Muscle of back (tissue), 11 donors: ENCODE data around the gene ABCA6. TPM values are rescaled to one million over a fixed set of nuclear protein-coding genes. Genes with fewer than 3 reads are reported as not detected.
A peak's percentile ranks its signal among the peaks of the same experiment; 100 is the strongest.

Source experiments
- DNase-seq, 3 donors: peaks; one replicate each; pipeline versions ENCODE4 v3.0.0 to v3.0.0-alpha.2; 2013
- polyA plus RNA-seq, 10 donors: library from polyadenylated mRNA; unstranded; fragments of 120-200 nt; gene quantifications; one replicate each; pipeline ENCODE4 v1.2.1, GENCODE V29; 2013; ENCODE audit not compliant: insufficient read length in 10 of 10

The ABCA6 gene
- polyA plus RNA-seq, 10 donors: 8.3 to 16.5 (median 10.2) TPM

DNA sequence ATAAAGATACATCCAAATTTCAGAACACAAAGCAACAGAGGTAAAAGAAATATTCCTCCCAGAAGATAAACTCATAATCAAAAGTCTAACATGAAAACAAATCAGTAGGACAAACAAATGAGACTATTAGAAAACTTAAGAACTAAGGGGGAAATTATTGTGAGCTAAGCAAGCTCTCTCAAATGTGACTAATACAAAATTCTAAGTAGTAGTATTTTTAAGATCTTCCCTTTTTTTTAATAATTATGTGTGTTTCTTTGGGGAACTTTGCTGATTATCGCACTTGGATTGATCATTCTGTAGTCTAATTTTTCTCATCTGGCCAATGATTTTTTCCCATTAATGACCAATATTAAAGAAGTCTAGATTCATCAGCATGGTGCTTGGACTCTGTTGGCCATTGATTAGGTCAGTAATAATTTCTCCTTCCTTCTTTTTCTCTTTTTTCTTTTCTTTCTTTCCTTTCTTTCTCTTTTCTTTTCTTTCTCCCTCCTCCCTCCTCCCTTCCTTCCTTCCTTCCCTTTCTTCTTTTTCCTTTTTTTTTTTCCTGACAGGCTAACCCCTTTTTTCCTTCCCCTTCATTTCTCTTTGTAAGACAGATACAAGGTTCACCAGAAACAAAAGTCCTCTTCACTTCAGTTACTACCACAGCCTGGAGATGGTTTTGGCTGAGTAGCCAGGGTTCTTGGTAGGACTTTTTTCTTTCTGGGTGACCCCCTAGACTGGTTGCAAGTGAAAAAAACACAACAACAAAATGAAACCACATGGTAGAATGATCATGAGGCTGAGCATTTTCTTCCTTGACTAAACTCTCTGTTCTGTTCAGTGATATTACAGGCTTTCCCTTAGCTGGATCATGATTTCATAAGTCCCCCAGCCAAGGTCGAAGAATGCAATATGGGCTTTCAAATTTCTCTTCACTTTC, 2.9 kb upstream of the ABCA6 start:
- DNase-seq: peak in 1 of 3 donors; percentile 4

DNA sequence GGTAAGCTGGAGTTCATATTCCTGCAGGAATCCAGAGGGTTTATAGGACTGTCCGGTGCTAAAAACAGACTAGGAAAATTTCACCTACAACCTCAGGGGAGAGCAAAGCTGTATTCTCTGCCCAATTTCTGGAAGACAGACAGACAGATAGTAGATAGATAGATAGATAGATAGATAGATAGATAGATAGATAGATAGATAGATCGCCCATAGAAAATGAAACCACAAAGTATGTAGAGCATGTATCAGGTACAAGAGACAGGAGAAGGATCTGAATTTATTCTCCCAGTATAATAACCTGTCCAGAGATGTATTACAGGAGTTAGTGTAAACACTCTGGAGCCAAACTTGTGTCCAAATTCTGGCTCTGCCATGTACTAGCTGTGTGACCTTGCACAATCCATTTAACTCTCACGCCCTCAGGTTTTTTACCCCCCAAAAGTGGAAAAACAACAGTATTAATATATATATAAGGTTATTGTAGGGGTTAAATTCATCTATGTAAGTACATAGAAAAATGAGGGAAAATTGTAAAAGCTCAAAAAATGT, 2.1 kb upstream of the ABCA6 start:
- peak in 1 of 3 donors; percentile 9 for DNase-seq

DNA sequence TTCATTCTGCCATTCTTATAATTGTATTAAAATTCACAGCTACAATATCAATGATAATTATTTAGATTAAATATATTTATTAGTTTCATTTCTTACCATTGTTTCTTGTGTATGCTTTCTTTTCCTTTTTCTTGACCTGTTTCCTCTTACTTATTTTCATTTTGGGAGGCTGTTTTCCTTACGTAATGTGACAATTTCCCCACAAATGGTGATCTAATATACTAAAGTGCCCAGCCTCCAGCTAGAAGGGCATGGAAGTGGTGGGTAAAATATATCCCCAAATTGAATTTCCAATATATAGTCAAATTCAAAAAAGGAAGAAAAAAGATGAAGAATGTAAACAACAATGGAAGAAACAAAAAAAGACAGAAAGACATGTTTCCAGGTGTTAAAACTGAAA, 1.5 kb upstream of the ABCA6 start:
- DNase-seq: no peak

DNA sequence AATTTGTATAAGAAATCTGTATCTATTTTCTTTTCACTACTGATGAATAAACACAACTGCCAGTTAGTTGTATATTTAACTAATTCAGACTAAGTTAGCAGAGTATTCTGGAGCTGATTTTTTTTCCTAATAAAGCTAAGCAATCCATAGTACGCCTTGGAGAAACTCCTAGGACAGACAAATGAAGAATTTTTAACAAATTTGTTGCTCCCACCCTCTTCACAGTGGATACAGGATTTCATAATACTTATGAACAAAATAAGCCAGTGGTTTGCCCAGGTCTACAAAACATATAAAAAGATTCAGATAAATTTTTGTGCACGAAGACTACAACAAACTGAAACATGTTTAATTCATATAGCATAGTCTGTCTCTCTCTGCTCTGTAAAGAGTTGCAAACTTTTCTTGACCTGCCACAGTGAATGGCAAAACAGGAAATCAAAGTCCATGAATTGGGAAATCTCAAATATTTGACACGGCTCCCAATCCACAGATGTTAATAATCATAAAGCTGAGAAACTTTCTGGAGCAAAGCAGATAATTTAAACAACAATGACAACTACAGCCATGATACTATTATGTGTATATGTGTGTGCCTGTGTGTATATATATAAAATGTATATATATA, 594 bp upstream of the ABCA6 start:
- peak; percentile 80 to 92 (median 80) for DNase-seq

DNA sequence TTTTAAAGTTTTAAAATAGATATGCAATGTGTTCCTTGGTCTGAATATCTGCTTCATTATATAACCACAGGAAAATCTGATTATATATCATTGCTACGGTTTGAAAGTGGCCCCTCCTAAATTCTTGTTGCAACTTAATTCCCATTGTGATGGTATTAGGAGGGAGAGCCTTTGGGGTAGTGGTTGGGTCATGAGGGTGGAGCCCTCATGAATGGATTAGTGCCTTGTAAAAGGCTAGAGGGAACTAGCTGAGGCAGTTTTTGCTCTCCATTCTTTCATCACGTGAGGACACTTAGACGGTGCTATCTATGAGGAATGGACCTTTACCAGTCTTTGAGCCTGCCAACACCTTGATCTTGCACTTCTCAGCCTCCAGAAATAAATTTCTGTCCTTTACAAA, 7.6 kb downstream of the ABCA6 start:
- no peak for DNase-seq

DNA sequence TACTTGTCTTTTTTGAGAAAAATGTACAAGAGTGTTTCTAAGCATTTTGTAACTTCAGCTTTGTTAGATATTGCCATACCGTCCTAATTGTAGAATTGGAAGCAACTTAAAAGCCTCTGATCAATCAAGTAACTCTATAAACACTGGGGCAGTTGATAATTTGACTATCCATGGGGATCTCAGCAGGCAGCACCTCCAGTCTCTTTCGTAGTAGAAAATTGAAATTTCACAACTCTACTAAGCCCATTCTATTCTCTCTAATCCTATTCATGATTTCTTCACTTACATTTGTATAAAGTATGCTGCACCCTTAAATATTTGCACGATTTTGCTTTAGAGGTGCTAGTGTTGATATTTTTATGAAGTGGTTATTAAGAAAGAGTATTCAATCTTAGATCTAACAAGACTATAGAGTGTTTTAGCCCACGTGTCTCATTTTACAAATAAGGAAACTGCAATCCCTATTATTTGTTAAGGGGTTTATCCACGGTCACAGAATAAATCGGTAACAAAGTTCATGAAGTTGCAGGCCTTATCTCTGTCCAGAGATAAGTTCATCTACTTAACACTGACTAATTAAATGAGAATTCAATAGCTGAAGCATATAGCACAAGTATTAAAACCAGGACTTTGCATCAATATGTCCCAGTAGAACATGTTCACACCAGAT, 10.9 kb downstream of the ABCA6 start:
- DNase-seq: no peak

DNA sequence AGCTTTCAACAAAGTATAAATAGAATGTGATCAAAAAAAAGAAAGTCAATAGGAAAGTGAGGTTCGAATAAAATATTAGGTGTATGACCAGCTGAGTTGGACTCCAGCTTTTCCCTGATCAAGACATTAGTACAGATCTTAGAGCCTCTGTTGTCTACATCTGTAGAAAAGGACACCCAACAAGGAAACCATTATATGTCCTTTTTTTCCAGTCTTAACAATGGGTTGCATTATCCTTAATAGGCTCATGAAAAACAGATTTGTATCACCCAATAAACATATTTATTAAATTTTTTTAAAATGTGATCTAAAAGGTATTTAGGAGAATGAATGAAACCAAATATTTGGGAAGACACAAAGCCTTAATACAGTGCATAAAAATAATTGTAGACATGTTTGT, 18.1 kb downstream of the ABCA6 start:
- DNase-seq: no peak

DNA sequence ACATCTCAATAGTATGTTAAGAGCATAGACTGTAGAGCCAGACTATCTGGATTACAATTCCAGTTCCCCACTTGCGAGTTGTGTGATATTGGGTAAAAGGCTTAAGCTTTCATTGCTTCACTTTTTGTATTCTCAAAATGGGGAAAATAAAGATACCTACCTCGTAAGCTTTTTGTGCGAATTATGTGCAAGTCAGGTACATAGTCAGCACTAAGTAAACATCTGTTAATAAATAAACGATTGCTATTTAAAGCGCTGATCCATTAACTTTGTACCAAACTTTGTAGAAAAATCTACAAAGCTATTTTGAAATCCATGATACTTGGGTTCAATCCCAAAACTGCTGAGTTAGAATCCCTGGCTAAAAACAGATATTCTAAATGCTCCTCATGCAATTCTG, 19.6 kb downstream of the ABCA6 start:
- no peak for DNase-seq

DNA sequence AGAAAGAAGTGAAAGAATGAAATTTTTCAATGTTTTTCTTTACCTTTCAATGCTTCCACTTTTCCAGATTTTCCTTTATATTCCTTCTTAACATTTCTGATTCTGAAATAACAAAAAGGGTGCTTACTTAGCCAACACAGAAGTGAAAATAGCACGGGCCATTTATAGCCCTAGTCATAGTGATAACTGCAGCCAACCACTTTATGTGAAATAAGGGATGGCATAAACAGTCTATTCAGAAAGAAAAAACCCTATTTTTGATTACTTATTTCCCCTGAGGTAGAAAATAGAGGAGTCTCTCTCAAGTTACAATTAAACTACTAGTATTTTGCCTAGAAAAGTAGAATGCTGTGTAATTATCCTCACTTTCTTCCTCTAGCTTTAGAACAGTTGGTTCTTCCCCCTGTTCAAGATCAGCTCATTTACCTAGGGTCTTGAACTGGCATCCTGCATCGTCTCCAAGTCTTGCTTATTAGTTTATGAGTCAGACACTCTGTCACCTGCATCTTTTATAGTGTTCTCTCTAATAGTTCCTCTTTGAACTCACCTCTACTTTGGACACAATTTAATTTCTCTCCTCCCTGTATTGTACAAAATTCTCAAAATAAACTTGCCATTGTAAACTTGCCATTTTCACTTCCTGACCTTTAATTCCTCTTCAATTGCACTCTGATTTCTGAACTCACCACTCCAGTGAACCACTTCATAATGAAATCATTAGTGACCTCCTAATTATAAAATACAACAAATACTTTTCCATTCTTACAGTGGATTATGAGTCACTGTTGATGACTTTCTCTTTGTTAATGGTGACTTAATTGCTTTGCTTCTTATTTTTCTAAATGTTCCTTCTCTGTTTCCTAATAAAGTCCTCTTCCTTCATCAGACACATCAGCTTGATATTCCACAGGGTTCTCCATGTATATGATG, 23.6 kb downstream of the ABCA6 start:
- no peak for DNase-seq

DNA sequence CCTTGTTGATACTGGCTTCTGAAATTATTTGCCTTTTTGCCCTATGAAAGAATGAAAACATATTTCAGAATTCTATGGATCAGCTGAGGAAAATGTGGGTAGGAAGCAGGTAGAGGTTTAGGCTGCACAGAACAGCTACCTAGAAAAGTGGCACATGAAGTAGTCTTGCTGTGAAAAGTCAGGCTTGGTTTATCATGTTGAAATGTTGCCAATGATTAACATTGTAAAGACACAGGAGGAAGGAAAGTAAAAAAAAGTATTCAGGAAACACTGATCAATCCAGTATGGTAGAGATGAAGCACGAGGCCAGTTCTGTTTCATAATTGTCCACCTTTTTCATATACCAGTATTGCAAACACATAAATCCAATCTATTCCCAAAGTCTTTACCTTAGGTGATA, 29.9 kb downstream of the ABCA6 start:
- no peak for DNase-seq

DNA sequence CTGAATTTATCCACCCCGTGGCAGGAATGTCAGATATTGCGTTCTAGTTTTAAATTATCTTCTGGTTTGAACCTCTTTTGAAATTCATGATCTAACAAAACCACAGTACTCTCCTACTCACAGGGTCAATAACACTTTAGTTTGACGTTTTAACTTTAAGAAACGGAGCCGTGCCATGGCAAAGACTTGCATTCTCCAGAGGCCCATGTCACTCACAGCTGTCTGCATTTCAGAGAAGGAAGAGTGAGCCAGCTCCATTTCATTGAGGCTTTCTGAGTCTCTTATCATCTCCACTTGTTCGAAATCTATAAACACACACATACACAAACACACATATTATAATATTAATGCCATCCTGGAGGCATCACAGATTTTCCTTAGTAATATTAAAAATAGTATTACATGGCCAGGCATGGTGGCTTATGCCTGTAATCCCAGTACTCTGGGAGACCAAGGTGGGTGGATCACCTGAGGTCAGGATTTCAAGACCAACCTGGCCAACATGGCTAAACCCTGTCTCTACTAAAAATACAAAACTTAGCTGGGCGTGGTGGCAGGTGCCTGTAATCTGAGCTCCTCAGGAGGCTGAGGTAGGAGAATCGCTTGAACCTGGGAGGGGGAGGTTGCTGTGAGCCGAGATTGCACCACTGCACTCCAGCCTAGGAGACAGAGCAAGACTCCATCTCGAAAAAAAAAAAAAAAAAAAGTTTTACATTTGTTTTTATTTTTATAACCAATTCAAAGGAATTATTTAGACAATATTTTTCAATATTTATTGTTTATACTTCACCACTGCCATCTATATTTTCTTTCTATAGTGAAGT, 35.6 kb downstream of the ABCA6 start:
- no peak for DNase-seq

DNA sequence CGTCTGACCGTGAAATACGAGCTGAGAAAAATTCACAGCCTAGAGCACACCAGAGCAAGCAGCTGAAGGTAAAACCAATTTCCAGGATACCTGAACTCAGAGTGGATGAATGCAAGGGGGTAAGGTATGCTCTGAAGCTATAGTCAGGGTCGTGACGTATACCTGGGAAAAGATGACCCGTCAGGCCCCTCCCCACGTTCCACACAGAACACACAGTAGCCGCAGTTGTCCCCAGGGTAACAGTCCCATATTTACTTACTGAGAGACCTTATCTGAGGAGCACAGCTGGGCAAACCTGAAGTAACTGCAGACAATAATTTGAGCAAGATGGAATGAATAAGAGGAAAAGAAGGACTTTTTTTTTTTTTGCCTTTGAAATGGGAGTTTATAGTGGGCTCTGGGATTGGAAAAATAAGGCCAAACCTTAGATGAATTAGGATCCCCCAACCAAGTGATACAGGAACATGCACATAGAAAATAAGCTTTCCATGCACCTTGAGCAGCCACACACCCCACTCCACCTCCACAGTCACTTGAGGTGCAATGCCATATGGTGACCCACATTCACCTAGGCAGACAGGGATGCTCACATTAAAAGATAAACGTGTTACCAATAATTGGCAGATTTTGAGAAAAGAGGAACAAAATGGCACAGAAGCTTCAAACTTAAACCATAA, 38.0 kb downstream of the ABCA6 start:
- DNase-seq: no peak

DNA sequence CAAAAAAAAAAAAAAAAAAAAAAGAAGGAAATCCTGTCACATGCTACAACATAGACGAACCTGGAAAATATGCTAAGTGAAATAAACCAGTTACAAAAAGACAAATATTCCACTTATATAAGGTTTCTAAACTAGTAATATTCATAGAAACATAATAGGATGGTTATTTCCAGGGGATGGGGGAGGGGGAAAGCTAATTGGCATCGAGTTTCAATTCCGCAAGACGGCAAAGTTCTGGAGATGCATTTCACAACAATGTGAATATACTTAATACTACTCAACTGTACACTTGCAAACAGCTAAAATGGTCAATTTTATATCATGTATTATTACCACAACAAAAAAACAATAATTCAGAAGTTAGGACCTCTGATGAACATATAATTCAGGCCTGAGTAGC, 43.1 kb downstream of the ABCA6 start:
- no peak for DNase-seq

DNA sequence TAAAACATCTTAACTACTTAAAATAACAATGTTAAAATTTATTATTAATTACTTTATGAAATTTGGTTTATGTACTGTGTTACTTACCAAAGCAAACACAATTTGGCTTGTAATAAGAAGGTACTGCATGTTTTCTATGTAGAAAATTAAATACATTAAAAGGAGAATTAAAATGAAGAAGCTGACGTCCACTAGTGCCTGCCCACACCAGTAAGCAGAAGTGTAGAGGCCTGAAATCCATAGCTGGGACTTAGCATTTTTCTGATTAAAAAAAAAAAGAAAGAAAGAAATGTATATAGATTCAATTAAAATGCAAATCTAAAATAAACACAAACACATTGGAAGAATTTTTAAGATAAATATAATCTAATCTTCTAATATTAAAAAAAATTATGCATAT, 45.2 kb downstream of the ABCA6 start:
- DNase-seq: no peak

DNA sequence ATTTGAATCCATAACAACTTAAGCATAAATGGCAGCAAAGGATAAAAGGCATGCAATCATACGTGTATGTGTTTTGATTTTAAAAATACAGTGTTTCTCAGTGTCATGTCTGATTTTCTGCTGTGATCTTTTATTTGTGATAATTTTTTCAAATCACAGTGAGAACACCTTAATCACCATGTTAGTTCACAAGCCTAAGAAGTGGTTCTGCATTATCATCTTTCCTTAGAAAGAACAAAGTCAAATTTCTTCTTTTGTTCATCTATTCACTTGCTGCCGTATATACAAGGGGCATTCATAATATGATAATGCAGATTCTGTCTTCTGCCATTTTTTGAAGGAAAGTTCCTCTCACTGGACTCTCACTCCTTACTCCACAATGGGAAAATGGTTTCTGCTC, 47.7 kb downstream of the ABCA6 start:
- DNase-seq: no peak

DNA sequence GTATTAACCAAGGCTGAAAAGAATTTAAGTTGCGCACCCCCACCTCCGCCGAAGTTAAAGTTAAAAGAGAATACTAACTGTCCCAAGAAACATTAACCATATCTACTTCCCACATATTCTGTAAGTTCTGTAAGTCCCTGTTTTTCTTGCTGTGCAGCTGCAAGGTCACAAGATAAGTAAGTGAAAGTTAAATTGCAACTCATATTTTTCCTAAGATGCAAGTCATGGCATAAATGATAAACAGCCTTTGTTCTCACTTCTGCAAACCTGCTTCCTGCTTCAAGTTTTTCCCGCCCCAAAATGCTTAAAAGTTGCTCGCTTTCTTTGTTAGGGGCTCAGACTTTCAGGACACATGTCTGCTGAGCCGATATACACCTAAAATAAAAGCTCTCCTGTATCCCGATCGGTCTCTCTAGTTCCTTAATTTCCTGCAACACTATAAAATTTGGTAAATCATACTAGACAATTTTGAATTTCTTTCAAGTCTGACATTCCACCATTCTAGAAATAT, 48.4 kb downstream of the ABCA6 start:
- peak in 1 of 3 donors; percentile 51 for DNase-seq

DNA sequence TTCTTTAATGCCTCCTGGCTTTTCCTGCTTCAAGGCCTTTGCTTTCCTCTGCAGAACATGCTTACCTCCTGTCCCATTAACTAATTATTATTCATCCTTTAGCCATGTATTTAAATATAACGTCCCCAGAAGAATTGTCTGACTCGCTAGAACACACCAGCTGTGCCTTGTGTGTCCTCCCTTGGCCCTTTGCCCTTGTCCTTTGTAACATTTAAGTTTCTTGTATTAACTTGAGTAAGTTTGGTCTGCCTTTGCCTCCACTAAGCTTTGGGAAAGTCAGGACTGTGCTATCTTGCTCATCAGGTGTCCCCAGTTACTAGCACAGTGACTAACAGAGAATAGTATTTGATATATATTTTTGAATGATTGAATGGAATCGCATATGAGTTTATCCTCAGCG, 51.3 kb downstream of the ABCA6 start:
- DNase-seq: no peak

DNA sequence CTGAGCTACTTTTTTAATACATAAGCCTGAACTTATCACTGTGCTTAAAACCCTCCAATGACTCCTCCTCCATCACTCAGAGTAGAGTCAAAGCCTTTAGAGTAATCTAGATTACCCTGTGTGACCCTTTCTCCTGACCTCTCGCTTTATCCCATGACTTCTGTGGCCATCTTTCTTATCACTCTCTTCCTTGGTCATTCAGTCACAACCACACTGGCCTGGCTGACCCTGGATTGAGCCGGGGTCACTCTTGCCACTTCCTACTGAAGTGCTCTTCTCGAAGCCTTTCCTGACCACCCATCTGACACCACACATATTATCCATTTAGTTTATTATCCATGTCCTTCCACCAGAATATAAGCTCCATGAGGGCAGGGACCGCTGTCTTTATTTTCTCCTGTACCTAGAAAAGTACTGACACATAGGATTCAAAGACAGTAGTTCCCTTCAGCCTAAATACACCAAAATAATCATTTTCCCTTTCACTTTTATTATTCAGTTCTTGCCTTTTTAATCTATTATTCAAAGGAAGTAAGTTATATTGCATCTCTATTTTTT, 53.0 kb downstream of the ABCA6 start:
- DNase-seq: no peak

DNA sequence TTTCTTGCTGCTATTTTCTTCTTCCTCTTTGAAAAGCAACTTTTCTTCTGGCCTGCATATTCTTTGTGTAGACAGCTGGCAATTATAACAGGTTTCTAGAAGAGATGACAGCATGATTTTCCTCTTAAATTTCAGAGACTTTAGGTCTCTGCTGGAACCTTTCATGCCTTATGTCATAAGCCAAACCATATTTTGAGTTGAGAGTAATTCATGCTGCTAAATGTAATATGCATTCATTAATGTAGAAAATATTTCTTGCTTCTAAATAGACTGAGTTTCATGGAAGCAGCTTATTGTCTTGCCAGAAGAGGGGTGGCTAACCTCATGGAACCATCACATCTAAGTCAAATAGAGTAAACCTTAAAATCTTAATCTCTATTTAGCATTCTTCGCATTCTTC, 55.1 kb downstream of the ABCA6 start:
- peak; percentile 32 to 37 (median 33) for DNase-seq
